Urothelium cell line (cell line): Measurements from ENCODE around the gene RAB37.
A peak's percentile ranks its signal among the peaks of the same experiment; 100 is the strongest.

Source experiments
- DNase-seq: peaks from one replicate; pipeline ENCODE4 v3.0.0; 2011; ENCODE audit warnings: low spot score, mixed read lengths
- FAIRE-seq: peaks from 2 replicates; lab custom pipeline; 2011; peaks lifted over from hg19 to GRCh38; lab: Jason Lieb, UNC

The RAB37 gene

GRCh38 chr17:74736513-74737298 is at the start of gene RAB37:
TSS of gene RAB37 (plus strand) at chr17:74737256. CDS start at chr17:74737273, 17 bp downstream.
- DNase-seq (no peak), FAIRE-seq (no peak)

- DNase-seq (no peak), FAIRE-seq (no peak)
Measured at GRCh38 chr17:74687886-74688285, 49.2 kb upstream of the RAB37 start.

- DNase-seq (no peak), FAIRE-seq (no peak)
Measured at GRCh38 chr17:74690409-74690825, 46.6 kb upstream of the RAB37 start.

GRCh38 chr17:74691151-74691550 is 45.9 kb upstream of the RAB37 start:
- no peak for DNase-seq
- no peak for FAIRE-seq

DNA sequence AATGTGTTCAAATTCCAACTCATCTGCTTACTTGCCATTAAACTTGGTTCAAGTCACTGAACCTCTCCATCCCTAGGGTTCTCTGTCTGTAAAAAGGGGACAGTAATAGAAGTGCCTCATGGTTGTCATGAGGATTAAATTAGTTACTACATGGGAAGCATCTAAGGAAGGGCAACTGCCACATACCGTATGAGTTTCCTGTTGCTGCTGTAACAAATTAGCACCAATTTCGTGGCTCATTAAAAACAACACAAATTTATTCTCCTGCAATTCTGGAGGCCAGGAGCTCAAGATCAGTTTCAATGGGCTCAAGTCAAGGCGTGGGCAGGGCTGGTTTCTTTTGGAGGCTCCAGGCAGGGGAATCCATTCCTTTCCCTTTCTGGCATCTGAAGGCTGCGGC is 43.0 kb upstream of the RAB37 start:
- DNase-seq = no peak
- FAIRE-seq = no peak

DNA sequence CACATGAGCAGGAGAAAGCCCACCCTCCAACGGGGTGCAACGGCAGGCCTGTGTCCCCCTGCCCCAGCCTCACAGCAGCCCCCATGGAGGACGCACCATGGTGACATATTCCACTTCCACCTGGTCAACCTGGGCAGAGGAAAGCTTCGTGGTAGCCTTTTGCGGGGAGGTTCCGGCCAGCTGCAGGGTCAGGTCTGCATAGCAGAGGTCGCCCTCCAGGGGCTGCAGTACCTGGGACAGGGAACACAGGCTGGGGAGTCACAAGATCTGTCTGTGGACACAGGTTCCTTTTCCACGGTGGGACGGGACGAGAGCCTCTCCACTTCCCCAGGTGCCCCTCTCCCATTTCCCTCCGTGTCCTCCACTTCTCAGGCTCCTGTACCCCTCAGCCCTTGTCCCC is 41.4 kb upstream of the RAB37 start:
- FAIRE-seq = no peak
- DNase-seq = no peak

DNA sequence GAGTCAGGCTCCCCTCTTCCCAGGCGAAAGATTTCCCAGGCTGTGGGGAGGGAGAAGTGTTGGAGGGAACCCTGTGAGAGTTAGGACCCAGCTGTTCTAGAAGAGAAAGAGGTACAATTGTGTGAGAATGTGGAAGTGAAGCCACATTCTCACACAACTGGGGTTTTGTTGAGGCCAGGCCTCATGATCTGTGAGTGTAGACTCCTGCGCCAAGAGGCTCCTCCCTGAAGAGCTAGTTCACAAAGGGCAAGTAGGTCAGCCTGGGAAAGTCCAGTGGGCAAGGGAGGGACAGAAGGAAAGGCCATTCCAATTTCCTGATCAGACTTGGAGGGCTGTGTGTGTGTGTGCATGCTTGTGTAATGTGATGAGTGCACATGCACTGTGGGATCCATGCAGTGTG is 39.5 kb upstream of the RAB37 start:
- DNase-seq (no peak), FAIRE-seq (no peak)

- FAIRE-seq (peak; percentile 48), DNase-seq (no peak)
Measured at GRCh38 chr17:74698069-74698468, 39.0 kb upstream of the RAB37 start.

- FAIRE-seq (peak; percentile 58), DNase-seq (no peak)
Measured at GRCh38 chr17:74699236-74699635, 37.8 kb upstream of the RAB37 start.

- DNase-seq (no peak), FAIRE-seq (no peak)
Measured at GRCh38 chr17:74702116-74702871, 34.8 kb upstream of the RAB37 start.

- FAIRE-seq = no peak
- no peak for DNase-seq
Measured at GRCh38 chr17:74703311-74703710, 33.7 kb upstream of the RAB37 start.

DNA sequence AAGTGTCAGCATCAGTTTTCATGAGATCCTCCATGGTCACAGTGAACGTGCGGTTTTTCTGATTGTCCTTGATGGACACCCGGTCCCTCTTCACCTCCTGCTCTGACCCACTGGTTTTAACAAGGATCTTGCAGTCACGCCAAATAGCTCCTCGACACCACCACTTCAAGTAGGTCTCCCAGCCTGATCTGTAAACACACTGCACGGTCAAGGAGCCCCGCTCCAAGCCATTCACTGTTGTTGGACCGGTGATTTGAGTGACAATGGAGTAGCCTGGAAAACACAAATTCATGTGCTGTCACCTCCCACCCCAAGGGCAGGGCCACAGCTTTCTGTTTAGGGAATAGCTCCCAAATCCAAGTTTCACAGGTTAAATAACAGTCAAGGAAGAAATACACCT is 32.5 kb upstream of the RAB37 start:
- FAIRE-seq (no peak), DNase-seq (no peak)

DNA sequence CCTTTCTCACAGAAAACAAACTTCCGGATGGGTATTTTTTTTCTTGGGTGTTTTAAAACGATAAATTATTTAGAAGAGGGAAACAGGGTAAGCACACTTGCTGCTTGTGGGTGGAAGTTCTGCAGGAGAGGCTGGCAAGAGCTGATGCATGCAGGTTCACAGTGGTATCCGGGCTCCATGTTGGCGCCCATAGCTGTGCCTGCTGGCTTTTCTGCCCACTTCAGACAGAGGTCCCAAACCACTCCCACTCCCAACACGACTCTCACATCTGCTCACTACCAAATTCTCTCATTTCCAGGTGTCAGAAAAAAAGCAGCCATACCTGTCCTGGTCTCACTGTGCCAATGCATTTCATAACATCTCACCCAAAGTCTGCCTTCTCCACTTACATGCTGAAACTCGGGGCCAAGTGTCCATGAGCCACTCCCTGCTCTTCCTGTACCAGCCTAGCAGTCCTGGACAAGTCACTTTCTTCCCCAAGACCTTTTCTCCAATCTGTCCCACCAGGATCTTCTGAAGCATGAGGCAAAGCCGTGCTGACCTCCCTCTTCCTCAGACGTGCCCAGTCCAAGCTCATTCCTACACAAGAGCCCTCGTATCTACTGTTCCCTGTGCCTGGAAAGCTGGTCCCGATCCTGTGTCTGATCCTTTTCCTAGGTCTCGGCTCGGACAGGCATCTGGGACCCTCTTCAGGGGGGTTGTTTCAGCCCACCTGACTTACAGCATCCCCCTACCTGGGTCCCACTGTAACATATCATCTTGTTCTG is 25.8 kb upstream of the RAB37 start:
- DNase-seq (no peak), FAIRE-seq (no peak)

GRCh38 chr17:74712301-74712700 is 24.8 kb upstream of the RAB37 start:
- FAIRE-seq = peak; percentile 17
- DNase-seq = no peak

- FAIRE-seq (no peak), DNase-seq (no peak)
Measured at GRCh38 chr17:74712756-74713155, 24.3 kb upstream of the RAB37 start, which contains the start of gene CD300LF. TSS of gene CD300LF (minus strand) at chr17:74712923. CDS start at chr17:74712866, 57 bp downstream.

DNA sequence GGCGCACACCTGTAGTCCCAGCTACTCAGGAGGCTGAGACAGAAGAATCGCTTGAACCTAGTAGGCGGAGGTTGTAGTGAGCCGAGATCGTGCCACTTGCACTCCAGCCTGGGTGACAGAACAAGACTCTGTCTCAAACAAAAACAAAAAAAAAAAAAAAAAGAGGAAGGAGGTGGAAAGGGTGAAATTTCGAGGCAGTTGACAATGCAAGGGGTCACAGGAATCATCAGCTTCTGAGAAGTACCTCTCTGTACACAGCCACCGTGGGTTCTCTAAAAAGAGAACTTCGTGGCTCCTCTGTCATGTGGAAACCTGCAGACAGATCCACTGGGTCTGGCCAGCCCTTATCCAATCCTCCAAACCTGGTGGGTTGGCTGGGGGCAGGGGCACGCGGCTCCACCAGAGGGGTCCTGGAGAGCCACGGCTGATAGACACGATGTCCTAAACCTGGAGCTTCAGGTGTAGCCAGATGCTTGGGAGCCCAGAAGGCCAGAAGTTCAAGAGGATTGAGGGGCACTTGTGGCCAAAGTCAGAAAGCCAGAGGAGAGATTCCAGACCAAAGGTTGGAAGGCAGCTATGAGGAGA is 23.8 kb upstream of the RAB37 start:
- DNase-seq (no peak), FAIRE-seq (no peak)

DNA sequence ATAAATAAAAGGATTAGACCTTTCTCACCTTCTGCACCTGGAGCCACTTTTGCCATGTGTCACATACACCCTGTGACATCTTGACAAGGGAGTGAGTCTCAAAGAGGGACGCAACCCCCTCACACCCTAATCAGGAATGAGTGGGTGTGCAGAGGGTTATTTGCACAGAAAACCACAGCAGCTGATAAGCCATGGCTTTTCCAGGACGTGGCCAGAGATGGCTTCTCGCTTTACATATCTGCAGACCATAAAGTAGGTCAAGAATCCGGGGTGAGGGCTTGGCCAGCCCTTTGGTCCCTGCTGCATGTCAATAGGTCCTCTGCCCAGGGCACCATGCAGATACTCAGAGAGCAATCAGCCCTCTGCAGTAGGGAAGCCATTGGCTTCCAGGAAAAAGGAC is 21.9 kb upstream of the RAB37 start:
- DNase-seq = no peak

DNA sequence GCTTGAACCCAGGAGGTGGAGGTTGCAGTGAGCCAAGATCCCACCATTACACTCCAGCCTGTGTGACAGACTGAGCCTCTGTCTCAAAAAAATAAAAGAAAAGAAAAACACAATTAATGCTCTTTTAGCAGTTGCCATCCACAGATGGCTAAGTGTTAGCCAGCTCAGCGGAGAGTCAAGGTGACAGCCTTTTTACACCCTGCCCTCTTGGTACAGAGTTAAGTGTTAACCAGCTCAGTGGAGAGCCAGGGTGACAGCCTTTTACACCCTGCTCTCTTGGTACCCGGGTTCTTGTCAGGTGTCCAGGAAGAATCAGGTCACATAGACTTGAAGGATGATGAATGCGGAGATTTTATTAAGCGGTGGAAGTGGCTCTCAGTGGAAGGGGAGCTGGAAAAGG is 16.6 kb upstream of the RAB37 start:
- FAIRE-seq (no peak), DNase-seq (no peak)

More for the DNA sequence above, 21.9 kb upstream of the RAB37 start:
- no peak for FAIRE-seq

GRCh38 chr17:74722782-74723181 is 14.3 kb upstream of the RAB37 start:
- DNase-seq = no peak
- FAIRE-seq = no peak

DNA sequence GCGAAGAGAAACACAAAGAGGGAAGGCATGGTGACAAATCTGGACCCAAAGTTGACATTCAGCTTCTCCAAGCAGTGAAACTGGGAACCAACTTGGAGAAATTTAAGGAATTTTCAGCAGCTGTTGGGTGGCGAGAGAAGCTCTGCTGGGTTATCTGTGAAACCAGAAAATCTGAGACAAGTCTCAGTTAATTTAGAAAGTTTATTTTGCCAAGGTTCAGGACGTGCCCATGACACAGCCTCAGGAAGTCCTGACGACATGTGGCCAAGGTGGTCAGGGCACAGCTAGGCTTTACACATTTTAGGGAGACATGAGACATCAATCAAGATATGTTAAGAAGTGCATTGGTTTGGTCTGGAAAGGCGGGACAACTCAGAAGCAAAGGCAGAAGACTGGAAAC is 13.2 kb upstream of the RAB37 start:
- FAIRE-seq (no peak), DNase-seq (no peak)

DNA sequence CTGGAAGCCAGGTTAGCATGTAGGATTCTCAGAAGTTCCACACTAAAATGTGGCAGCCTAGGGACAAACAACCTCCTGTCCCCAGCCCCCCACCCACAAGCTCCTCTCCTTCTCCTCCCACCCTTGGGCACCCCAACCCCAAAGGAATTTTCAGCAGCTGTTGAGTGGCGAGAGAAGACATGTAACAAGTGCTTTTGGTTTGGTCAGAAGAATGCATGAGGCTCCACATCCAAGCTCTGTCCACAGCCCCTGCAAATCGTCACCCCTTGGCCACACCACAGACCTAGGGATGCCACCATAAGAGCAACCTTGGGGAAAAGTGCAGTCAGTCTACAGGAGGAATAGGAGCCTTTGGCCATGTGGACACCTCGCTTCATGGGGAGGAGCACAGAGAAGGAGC is 11.9 kb upstream of the RAB37 start:
- DNase-seq (no peak), FAIRE-seq (no peak)
